ENCODE data around the gene PLA2G15. TPM values are rescaled to one million over a fixed set of nuclear protein-coding genes. Genes with fewer than 3 reads are reported as not detected.
"Not testable (repeated sequence)": the region's sequence is repeated elsewhere in the genome, so short reads cannot be mapped to it uniquely, and the experiment has no call there.

Gene PLA2G15
- total and polyA plus RNA-seq, 2 donors (not counting 1 experiment from before 2014, with no cell fraction given), result 22.2 to 28.7 TPM

DNA sequence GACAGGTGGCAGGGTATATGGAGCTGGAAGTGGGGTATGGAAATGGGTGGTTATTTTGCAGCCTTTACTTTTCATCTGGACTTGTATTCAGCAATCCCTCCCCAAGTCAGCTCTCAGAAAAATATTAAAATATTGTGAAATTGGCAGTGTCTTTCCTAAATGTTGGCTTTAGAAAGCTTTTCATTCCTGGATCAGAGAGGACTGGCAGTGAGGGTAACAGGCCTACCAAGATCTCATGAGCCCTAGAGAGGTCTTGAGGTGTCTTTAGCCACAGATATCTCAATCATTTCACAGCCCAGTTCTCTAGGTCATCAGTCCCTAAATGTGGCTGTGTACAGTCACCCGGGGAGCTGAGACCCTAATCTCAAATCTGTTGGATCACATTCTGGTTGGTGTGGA lies 43.1 kb downstream of the PLA2G15 start:
- H3K27me3 ChIP-seq (ENCODE audit: control insufficient read depth, insufficient read depth, low read length), result no peaks in the 10 kb centered on the region
- no peaks in the 10 kb centered on the region for H4K20me1 ChIP-seq (ENCODE audit: control insufficient read depth, extremely low read depth, insufficient read depth, low read length)
- H3K4me3 ChIP-seq (replicated peaks in 1 of 4; ENCODE audit: control extremely low read depth in 1 of 4, insufficient read depth in 1 of 4, low read depth in 3 of 4, low read length in 4 of 4), result no peak overlapping the region
- TF ChIP-seq, protein P1, sequence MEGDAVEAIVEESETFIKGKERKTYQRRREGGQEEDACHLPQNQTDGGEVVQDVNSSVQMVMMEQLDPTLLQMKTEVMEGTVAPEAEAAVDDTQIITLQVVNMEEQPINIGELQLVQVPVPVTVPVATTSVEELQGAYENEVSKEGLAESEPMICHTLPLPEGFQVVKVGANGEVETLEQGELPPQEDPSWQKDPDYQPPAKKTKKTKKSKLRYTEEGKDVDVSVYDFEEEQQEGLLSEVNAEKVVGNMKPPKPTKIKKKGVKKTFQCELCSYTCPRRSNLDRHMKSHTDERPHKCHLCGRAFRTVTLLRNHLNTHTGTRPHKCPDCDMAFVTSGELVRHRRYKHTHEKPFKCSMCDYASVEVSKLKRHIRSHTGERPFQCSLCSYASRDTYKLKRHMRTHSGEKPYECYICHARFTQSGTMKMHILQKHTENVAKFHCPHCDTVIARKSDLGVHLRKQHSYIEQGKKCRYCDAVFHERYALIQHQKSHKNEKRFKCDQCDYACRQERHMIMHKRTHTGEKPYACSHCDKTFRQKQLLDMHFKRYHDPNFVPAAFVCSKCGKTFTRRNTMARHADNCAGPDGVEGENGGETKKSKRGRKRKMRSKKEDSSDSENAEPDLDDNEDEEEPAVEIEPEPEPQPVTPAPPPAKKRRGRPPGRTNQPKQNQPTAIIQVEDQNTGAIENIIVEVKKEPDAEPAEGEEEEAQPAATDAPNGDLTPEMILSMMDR (conservative IDR thresholded peaks at IDR 0.05 in 1 of 2, IDR thresholded peaks at IDR 0.05 in 1 of 2; ENCODE audit: low read depth in 1 of 2, low read length in 2 of 2), result no peak
- TF ChIP-seq EZH2 (IDR thresholded peaks at IDR 0.05; ENCODE audit: low read length, missing control alignments), result no peak
- H3K9ac ChIP-seq (ENCODE audit: insufficient read depth, low read length), result no peak overlapping the region
- DNase-seq (ENCODE audit: low read depth in 2 of 2), result no peak
- no peak overlapping the region for H2AFZ ChIP-seq (ENCODE audit: low read length)
- peaks cover 9% of the 10 kb centered on the region for H3K36me3 ChIP-seq (ENCODE audit: control insufficient read depth, insufficient read depth, low read length)
- H3K27ac ChIP-seq (ENCODE audit: insufficient read depth, low read length), result peak overlapping the region; percentile 70
- peaks cover 6% of the 10 kb centered on the region for H3K79me2 ChIP-seq (ENCODE audit: control insufficient read depth, insufficient read depth, low read length)
- H3K9me3 ChIP-seq (ENCODE audit: control insufficient read depth, insufficient read depth, low read depth, low read length), result no peaks in the 10 kb centered on the region
- H3K4me1 ChIP-seq (ENCODE audit: control insufficient read depth, extremely low read depth, insufficient read depth, low read length), result peaks cover 10% of the 10 kb centered on the region
- peak overlapping the region; percentile 30 for H3K4me2 ChIP-seq (ENCODE audit: extremely low read depth, insufficient read depth, low read length)

GRCh38 chr16:68288796-68289195 lies 43.6 kb downstream of the PLA2G15 start:
- not testable (repeated sequence) for H4K20me1 ChIP-seq (ENCODE audit: control insufficient read depth, extremely low read depth, insufficient read depth, low read length); H3K27me3 ChIP-seq (ENCODE audit: control insufficient read depth, insufficient read depth, low read length); H3K9me3 ChIP-seq (ENCODE audit: control insufficient read depth, insufficient read depth, low read depth, low read length); H3K27ac ChIP-seq (ENCODE audit: insufficient read depth, low read length); H3K4me1 ChIP-seq (ENCODE audit: control insufficient read depth, extremely low read depth, insufficient read depth, low read length); H3K4me2 ChIP-seq (ENCODE audit: extremely low read depth, insufficient read depth, low read length); H3K79me2 ChIP-seq (ENCODE audit: control insufficient read depth, insufficient read depth, low read length); DNase-seq (ENCODE audit: low read depth in 2 of 2); H2AFZ ChIP-seq (ENCODE audit: low read length); H3K9ac ChIP-seq (ENCODE audit: insufficient read depth, low read length); H3K4me3 ChIP-seq (replicated peaks in 1 of 4; ENCODE audit: control extremely low read depth in 1 of 4, insufficient read depth in 1 of 4, low read depth in 3 of 4, low read length in 4 of 4)
- peaks cover 11% of the 10 kb centered on the region for H3K36me3 ChIP-seq (ENCODE audit: control insufficient read depth, insufficient read depth, low read length)

DNA sequence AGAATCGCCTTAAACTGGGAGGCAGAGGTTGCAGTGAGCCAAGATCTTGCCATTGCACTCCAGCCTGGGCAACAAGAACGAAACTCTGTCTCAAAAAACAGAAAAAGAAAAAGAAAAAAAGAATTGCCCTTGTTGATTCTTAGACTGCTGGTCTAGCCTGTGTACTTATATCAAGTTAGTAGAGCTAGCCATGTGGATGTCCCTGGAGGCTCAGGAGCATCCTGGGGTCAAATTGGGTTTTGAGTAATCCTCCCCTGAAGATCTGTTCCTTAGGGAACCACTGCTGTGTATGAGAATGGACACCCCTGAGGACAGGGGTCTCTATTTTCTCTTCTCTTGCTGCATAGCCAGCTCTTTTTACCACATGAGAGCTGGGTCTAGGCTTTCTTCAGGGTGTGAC lies 44.0 kb downstream of the PLA2G15 start:
- H3K27ac ChIP-seq (ENCODE audit: insufficient read depth, low read length), result no peak overlapping the region

More for the DNA sequence above, 44.0 kb downstream of the PLA2G15 start:
- Histone ChIP-seq H3K79me2 (ENCODE audit: control insufficient read depth, insufficient read depth, low read length) (peaks cover 6% of the 10 kb centered on the region), H4K20me1 (ENCODE audit: control insufficient read depth, extremely low read depth, insufficient read depth, low read length) (no peaks in the 10 kb centered on the region), H3K9me3 (ENCODE audit: control insufficient read depth, insufficient read depth, low read depth, low read length) (no peaks in the 10 kb centered on the region), H2AFZ (ENCODE audit: low read length) (no peak overlapping the region), H3K4me2 (ENCODE audit: extremely low read depth, insufficient read depth, low read length) (no peak overlapping the region), H3K36me3 (ENCODE audit: control insufficient read depth, insufficient read depth, low read length) (peaks cover 13% of the 10 kb centered on the region), H3K4me1 (ENCODE audit: control insufficient read depth, extremely low read depth, insufficient read depth, low read length) (peaks cover 10% of the 10 kb centered on the region), H3K27me3 (ENCODE audit: control insufficient read depth, insufficient read depth, low read length) (no peaks in the 10 kb centered on the region), H3K9ac (ENCODE audit: insufficient read depth, low read length) (no peak overlapping the region), H3K4me3 (replicated peaks in 1 of 4; ENCODE audit: control extremely low read depth in 1 of 4, insufficient read depth in 1 of 4, low read depth in 3 of 4, low read length in 4 of 4) (no peak overlapping the region)
- DNase-seq (ENCODE audit: low read depth in 2 of 2), result no peak
- TF ChIP-seq EZH2 (IDR thresholded peaks at IDR 0.05; ENCODE audit: low read length, missing control alignments), result no peak
- TF ChIP-seq, protein P1 (conservative IDR thresholded peaks at IDR 0.05 in 1 of 2, IDR thresholded peaks at IDR 0.05 in 1 of 2; ENCODE audit: low read depth in 1 of 2, low read length in 2 of 2), result no peak

Data from fibroblast of lung (primary cell).